HL-60 (cell line): ENCODE results near the gene KRTAP9-3.
"Not testable (repeated sequence)": the region's sequence is repeated elsewhere in the genome, so short reads cannot be mapped to it uniquely, and the experiment has no call there.

Experiments
- GABPA ChIP-seq: IDR thresholded peaks from 2 replicates; pipeline ENCODE4 v1.6.1; 2012; ENCODE audit warnings: low read depth
- POLR2AphosphoS5 ChIP-seq: IDR thresholded peaks from 2 replicates; pipeline ENCODE4 v1.6.1; 2012; ENCODE audit warnings: low read depth
- REST ChIP-seq: IDR thresholded peaks from 2 replicates; pipeline ENCODE4 v1.6.1; 2012; ENCODE audit warnings: low read depth; ENCODE audit not compliant: insufficient replicate concordance
- SPI1 ChIP-seq: IDR thresholded peaks from 2 replicates; pipeline ENCODE4 v1.6.1; 2012; ENCODE audit warnings: low read depth, mild to moderate bottlenecking, borderline replicate concordance
- TF ChIP-seq, protein P1 (sequence below): IDR thresholded peaks from one replicate; pipeline ENCODE4 v1.5.1; 2011; ENCODE audit warnings: low read length, control low read depth, inconsistent platforms; ENCODE audit not compliant: insufficient read depth

DNA sequence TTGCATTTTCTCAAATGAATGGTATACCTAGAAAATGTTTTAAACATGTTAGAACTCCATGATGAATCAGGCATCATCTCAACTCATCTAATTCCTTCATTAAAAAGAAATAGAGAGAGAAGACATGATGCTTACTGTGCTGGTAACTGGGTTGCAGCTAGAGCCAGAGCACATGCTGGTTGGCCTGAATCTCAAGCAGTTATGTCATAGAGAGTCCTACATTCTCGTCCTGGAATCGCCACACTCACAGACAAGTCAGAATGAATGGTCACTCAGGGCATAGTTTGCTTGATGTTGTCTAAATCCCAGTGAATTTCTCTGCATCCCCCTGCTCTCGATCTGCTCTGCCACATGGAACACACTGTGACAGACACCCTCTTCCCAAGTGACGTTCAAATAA, 4.9 kb downstream of the KRTAP9-3 start:
- not testable (repeated sequence) for TF ChIP-seq REST, POLR2AphosphoS5, SPI1, GABPA
- TF ChIP-seq, protein P1, sequence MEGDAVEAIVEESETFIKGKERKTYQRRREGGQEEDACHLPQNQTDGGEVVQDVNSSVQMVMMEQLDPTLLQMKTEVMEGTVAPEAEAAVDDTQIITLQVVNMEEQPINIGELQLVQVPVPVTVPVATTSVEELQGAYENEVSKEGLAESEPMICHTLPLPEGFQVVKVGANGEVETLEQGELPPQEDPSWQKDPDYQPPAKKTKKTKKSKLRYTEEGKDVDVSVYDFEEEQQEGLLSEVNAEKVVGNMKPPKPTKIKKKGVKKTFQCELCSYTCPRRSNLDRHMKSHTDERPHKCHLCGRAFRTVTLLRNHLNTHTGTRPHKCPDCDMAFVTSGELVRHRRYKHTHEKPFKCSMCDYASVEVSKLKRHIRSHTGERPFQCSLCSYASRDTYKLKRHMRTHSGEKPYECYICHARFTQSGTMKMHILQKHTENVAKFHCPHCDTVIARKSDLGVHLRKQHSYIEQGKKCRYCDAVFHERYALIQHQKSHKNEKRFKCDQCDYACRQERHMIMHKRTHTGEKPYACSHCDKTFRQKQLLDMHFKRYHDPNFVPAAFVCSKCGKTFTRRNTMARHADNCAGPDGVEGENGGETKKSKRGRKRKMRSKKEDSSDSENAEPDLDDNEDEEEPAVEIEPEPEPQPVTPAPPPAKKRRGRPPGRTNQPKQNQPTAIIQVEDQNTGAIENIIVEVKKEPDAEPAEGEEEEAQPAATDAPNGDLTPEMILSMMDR, result not testable (repeated sequence)
